NCI-H524 (cell line): ENCODE data around the gene KCNMA1.
"Not testable (repeated sequence)": the region's sequence is repeated elsewhere in the genome, so short reads cannot be mapped to it uniquely, and the experiment has no call there.

ENCODE experiments used
- DNase-seq, 2 experiments: peaks; one replicate each; lab custom pipeline; 2025; lab: John Stamatoyannopoulos, UW

KCNMA1 gene

DNA sequence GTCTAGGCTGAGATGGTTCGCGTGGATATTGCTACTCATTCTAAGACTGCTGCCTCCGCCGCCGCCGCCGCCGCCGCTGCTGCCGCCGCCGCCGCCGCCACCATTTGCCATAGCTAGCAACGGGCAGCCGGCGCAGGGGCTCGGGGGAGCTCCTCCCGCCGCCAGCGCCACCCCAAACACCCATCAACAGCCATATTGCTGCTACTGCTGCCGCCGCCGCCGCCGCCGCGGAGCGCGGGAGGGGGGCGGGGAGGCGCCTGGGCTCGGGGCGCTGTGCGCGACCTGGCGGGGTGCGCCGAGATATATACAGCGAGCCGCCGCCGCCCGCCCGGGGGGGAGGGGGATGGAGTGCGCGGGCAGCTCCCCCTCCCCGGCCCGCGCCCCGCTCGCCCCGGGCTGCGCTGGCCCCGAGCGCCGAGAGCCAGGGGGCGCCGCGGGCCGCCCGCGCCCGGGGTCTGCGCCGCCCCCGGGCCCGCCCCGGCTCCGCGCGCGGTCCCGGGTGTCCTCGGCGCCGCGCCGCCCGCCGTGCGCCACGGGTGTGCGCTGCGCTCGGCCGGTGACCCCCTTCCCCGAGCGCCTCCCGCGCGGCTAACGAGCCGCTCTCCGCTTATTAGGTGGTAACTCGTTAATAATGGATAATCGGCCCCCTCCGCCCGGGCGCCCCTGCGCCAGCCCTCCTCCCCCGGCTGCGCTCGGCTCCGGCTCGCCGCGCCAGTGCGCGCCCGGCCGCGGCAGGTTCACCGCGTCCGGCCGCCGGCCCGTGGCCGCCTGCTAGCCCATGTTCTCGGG is at the start of gene KCNMA1:
Gene KCNMA1 (minus strand): TSS at position 277 of the 789 bp plus-strand sequence.
- DNase-seq, result peak in 1 of 2 experiments; percentile 30

DNA sequence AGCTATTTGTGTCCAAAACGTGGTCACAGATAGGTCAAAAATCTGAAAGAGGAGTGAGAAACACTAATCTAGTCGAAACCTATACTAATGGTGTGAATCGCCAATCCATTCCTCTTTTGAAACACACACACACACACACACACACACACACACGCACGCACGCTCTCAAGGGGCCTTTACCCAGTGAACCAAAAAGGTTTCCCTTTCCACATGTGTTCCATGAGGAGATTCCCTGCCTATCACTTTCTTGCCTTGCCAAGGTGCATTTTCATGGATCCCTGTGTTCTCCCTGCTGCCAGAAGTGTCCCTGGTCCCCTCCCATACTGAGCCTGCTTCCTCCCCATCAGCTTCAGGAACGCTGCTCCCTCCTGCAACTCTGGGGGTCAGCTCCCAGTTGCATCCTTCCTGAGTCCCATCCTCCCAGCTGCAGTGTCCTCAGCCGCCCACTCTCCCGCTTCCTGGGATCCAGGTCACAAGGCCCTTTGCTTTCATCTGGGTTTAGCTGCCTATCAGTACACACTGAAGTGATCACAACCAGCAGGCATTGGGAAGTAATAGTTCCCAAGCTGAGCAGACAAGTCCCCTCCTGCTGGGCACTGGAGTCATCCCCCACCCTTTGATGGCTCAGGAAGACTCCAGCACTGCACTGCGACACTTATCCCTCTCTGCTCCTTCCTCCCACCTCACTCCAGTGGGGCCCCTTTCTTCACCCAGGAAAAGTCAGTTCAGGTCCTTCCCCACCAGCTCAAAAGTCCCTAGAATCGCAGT is 49.2 kb upstream of the KCNMA1 start:
- no peak for DNase-seq

DNA sequence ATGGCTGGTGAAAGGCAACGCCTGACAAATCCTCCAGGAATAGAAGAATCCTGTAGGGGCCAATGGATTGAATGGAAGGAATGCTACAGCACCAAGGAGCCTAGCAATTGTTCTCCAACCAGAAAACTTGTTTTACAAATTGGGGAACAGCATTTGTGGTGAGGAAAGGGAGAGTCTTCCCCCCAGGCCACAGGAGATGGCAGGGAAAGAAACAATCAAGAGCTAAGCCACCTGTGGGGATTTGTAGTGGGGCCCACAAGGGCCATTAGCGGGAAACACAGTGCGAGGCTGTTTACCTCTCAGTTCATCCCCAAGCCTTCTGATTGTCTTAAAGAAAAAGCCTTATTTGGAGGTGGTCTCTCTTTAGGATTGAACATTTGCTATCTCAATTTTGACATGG is 48.5 kb upstream of the KCNMA1 start:
- DNase-seq, result no peak

DNA sequence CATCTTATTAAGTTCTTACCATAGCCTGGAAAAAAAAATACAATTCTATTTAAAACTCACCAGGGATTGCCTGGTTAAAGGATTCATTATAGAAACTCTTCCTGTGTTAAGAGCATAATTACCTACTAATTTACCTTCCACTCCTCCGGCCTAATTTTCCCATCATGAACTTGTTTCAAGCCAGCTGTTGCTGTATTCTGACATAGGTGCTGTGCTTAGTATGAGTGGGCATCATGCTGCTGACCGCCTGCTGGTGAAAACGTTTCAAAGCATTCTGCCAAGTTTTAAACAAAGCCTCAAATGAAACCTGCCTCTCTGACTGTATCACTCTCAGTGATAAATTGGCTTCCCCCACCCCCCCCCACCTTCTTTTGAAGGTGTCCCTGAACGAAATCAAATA is 47.8 kb upstream of the KCNMA1 start:
- DNase-seq, result peak; percentile 49 to 65

DNA sequence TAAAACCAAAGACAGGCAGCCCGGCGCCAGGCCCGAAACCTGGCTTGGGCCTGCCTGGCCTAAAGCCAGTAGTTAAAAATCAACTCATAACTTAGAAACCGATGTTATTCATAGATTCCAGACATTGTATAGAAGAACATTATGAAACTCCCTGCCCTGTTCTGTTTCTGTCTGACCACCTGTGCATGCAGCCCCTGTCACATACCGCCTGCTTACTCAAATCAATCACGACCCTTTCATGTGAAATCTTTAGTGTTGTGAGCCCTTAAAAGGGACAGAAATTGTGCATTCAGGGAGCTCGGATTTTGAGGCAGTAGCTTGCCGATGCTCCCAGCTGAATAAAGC is 45.5 kb upstream of the KCNMA1 start:
- DNase-seq, result not testable (repeated sequence)

DNA sequence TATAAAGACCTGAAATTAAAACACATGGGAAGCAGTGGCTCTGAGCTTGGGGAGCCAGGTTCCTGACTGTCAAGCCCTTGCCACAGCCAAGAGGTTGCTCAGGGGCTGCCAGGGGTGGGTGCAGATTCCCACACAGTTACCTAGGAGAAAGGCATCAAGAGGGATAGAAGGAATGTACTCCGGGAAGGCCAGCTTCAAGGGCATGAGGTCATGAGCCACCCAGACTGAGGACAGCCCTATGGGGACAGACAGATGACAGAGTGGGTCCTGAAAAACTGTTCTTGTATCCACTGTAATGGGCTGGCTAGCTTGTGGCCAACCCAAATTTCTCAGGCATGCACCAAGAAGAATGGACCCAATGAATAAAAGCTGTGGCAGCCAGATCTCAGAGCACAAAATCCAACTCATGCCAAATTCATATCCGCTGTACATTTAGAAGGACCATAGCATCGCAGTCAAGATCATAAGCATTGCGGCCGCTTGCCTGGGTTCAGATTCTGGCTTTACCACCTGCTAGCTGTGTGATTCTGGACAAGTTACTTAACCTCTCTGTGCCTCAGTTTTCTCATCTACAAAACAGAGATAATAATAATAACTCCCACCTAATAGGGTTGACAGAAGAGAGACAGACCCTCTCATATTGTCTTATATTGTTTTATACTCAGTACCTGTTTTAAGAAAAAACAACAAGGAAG is 44.9 kb upstream of the KCNMA1 start:
- DNase-seq, result no peak

DNA sequence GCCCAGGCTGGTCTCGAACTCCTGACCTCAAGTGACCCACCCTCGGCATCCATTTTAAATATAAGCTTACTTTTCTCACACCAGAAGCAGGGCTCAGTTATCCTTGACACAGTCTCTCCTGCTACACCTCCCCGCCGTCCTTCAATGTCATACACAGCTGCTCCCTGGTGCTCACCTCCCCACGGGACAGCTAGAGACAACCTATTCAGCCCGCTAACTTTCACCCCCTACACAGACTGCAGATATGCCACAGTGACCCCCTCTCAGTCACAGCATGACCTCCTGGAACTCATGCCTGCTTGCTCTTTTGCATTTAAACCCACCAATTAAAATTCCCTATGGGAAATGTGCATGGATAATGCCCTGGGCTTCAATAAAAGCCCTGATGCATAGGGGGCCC is 44.2 kb upstream of the KCNMA1 start:
- no peak for DNase-seq

DNA sequence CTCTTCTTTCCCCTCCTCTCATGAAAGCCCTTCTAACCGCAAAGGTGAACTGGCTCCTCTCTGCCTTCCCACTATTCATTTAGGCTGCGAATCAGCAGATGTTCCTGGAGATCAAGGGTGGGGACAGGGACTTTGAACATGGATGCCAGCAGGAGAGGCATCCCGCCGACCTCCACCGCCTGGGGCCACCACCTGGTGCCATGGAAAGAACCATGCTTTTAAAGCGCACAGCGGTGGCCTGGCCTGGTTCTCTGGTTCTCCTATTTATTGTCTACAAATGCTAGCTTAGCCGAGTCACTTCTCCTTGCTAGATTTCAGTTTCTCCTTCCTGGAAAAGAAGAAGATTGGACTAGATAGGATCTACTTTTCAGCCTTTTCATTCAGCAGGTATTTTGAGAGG is 43.2 kb upstream of the KCNMA1 start:
- DNase-seq, result no peak

DNA sequence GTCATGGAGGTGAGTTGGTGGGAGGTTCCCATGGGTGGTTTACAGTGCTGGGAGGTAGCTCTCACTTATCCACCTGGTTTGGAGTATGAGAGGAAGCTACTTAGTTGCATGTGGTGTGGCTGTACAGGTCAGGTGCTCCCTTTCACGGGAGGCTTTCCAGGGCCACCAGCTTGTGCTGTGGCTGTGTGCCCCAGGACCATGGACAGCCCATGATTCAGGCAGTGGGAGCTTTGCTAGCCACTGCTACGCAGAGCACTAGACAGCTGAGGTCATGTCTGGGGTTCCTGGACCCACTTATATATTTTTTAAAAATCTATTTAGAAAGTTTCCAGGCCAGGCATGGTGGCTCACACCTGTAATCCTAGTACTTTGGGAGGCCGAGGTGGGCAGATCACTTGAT is 42.5 kb upstream of the KCNMA1 start:
- DNase-seq, result no peak

DNA sequence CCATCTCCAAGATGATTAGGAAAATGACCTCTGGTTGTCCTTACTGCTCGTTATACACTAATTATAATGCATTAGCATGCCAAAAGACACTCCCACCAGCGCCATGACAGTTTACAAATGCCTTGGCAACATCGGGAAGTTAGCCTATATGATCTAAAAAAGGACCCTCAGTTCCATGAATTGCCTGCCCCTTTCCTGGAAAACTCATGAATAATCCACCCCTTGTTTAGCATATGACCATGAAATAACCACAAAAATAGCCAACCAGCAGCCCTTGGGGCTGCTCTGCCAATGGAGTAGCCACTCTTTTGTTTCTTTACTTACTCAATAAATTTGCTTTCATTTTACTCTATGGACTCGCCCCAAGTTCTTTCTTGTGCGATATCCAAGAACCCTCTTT is 41.6 kb upstream of the KCNMA1 start:
- no peak for DNase-seq

DNA sequence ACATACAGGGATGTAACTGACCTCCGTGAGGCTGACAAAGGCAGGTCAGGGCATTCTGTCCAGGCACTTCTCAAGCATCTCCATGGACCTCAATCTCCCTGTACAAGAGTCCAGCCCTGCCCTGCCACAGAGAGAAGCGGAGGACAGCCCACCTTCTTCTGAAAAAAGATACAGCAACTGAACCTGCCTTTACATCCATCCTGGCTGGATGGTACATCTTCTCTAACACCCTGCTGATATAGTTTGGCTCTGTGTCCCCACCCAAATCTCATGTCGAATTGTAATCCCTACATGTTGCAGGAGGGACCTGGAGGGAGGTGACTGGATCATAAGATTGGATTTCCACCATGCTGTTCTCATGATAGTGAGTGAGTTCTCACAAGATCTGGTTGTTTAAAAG is 40.5 kb upstream of the KCNMA1 start:
- DNase-seq, result no peak

DNA sequence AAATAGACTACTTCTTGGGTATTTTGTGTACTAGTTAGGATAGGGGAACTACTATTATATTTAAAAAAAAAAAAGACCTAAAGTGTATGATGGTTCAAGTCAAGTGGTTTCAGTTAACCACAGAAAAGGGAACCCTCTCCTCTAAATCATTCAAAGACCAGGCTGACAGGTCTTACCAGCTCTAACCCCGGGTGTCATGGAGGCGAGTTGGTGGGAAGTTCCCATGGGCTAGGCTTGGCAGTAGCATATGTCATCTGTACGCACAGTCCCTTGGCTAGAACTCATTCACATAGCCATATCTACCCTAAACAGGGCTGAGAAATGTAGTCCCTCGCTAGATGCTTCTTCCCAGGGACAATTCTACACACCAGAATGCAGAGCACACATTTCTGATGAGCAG is 37.7 kb upstream of the KCNMA1 start:
- no peak for DNase-seq

DNA sequence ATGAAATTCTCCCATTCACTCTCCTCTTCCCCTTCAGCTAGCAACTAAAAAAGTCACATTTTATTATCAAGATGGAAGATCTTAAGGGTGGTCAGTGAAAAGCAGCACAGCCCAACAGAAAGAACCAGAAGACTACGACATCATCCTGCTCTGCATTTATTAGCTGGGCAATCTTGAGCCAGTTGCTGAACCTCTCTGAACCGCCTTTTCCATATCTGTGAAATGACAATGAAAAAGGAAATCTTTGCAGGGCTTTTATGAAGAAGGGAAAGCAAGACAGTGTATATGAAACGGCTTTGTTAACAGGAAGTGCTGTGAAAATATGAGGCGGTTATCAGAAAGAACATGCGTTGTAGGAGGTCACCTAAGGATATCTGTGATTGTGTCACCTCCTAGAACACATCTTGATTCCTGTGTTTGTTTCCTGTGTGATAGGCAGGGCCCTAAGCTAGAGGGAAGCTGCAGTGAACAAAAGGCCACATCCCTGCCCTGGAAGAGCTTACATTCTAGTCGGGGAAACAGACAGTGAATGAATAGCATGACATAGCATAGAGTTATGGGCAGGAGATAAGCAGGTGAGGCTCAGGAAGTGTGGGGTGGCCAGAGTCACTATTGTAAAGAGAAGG is 36.0 kb upstream of the KCNMA1 start:
- DNase-seq, result no peak

DNA sequence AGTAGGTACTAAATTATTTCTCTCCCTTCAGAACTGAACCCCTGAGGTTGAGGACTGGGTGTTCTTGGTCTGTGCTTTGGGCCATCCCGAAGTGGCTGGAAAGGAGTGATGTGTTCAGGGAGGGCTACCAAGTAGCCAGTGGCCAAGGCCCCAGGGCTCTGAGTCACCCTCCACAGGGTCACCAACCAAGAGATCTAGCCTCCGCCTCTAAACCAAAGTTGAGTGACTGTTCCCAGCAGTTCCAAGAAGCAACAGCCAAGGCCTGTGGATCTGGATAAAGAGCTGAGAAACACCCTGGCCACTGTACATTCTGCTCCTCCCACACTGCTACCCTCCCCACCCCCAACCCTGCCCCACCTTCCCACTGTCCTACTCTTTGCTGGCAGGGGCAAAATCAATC is 35.5 kb upstream of the KCNMA1 start:
- DNase-seq, result no peak

DNA sequence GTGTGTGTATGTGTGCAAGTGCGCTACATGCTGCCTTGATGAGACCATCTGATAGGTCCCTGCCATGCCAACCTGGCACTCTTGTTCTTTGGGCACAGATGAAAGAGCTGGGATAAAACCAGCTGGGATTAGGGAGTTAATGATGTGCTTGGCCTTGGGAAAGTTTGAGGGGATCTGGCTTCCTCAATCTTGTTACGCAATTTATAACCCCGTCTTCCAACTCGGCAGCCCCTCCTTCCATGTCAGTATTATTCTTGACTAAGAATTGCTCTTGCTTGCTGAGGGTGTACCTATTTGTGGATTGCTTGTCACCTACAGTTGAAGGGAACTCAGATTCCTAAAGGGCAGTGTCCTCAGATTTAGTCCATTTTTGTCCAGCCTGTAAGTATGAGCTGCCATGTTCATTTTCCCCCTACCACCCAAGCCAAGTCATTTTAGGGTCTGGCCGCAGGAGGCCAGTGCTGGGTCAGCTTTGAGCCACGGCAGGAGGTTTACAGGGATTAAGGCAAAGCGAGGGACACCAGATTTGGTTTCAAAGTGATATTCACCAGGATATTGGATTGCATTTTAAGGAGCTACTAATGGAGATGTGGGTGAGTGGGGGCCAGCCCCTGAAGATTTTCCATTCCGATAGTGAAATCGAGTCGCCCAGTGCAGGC is 34.1 kb upstream of the KCNMA1 start:
- peak in 1 of 2 experiments; percentile 36 for DNase-seq

DNA sequence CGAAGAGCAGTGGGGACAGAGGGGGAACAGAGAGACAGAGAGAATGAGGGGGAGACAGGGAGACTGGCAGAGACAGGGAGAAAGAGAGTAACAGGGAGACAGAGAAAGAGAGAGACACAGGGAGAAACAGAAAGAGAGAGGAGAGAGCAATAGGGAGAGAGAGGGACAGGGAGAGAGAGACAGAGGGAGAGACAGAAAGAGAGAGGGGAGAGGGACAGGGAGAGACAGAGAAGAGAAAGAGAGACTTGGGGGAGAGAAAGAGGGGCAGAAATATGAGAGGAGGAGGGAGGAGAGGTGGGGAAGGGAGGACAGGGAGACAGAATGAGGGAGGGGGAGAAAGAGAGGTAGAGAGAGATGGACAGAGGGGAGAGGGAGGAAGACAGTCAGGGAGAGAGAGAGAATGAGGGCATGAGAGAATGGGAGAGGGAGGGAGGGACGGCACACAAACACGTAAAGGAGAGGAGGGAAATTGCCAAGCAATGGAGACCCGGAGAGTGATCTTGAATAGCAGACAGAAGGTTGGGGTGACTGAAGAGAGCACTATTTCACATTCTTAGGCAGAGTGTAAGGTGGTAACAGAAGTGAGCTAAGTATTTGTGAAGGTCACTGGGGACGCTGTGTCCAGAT is 33.3 kb upstream of the KCNMA1 start:
- DNase-seq, result no peak

DNA sequence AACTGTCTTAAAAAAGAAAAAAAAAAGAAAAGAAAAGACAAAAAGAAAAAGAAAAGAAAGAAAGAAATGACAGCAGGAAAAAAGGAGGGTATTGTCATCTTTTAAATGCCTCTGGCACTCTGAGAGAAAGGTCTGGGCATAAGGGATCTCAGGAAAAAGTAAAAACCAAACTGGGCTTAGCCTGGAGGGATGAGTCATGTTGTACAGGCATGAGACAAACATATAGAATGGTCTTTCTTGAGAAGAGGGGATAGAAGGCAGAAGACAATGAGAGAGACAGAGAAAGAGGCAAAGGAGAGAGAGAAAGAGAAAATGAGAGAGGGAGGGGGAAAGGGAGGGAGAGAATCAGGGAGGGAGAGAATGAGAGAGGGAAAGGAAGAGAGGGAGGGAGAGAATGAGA is 32.3 kb upstream of the KCNMA1 start:
- DNase-seq, result no peak

DNA sequence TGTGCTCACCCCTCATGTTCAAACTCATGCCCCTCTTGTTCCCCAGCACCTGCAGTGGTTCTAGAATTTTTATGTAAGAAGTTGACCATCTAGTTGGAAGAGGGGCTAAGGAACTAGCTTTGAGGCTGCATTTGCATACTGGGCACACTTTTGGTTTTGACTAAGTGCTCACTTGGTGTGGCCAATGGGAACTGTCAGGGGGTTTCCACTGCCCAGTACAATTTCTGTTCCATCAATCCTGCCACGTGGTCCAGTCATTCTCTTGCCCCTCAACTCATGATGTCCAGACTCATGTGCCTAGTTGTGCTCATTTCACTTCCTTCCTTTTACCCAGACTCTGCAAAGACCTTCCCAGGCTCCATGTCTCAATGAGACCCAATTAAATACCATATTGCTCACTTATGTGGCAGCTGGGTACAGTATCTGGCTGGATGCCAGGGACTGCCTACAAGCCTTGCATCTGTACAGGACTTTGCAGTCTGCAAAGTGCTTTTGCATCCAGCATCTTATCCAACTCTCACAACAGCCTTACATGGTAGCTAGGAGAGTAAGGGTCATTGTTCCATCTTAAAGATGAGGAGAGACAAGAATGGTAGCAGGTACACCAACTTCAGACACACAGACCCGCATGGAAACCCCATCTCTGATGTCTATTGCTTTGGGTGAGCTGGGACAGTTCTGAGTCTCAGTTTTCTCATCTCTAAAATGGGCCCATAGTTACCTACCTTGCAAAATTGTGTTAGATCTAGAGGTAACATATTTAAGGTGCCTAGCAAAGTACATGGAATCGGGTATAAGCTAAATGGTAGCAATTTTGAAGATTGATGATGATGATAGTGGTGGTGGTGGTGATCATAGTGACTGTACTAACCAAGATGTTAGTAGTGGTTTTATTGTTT is 30.1 kb upstream of the KCNMA1 start:
- DNase-seq, result peak; percentile 46 to 79

DNA sequence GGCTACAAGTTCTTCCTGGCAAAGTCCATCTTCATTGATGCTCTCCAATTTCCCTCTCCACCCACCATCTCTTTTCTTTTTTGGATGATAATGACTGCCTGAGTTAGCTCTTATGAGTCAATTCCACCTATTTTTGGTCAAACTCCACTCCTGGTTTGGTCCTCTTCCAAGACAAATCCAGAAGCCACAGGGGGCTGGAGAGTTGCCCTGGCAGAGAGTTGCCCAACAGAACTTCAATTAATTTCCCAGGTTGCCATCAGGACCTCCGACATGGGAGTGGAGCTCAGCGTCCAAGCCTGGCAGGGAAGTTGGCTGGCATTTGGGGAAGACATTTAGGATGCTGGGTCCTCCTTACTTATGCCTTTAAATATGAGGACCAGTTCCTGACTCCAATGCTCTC is 29.2 kb upstream of the KCNMA1 start:
- DNase-seq, result no peak

DNA sequence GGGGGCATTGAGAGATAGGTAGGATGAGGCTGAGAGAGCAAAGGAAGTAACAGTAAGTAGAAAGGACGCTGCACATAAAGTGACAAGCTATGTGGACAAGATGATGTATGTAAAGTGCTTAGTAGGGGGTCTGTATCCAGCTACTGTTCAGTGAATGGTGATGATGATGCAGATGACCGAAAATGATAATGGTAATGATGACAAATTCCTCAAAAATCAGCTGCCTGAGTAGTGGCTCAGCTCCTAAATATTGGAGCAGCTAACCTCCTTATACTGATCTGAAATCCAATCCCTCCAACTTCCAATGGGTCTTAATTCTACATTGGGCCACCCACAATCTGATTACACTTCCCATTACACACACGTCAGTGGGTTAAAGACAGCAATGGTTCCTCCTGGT is 27.1 kb upstream of the KCNMA1 start:
- no peak for DNase-seq

DNA sequence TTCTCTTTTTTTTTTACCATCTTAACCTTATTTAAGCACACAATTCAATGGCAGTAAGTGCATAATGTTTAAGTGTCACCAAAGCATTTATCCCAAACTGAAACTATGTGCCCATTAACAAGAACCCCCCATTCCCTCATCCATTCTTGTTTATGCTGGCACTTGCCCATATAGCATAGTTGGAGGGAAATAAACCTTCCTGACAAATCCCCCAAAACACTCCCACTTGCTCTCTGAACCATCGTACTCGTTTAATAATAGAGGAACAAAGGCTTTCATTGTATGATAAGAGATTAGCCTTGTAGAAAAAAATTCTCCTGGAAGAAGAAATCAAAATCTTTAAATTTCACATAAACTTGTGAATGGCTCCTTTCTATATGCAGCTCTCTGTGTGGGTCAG is 26.4 kb upstream of the KCNMA1 start:
- no peak for DNase-seq
